GM23248 (cell line): ENCODE data around the gene CRELD1. TPM values are rescaled to one million over a fixed set of nuclear protein-coding genes. Genes with fewer than 3 reads are reported as not detected.
A peak's percentile ranks its signal among the peaks of the same experiment; 100 is the strongest.

Experiments
- DNase-seq: peaks from one replicate; pipeline ENCODE4 v3.0.0-alpha.2; 2015
- H2AFZ ChIP-seq: fragments of 200-600 bp; sonication (generic); 2 replicates; pipeline ENCODE4 v1.6.1; 2016; ENCODE audit warnings: antibody characterized with exemption
- H3F3A ChIP-seq: fragments of 200-600 bp; sonication (generic); 2 replicates; pipeline ENCODE4 v1.6.1; 2016; ENCODE audit warnings: mild to moderate bottlenecking, antibody characterized with exemption, mixed run types; ENCODE audit not compliant: insufficient read depth
- H3K27ac ChIP-seq: fragments of 200-600 bp; sonication (generic); 2 replicates; pipeline ENCODE4 v1.5.1; 2016; ENCODE audit warnings: mild to moderate bottlenecking
- H3K27me3 ChIP-seq: fragments of 200-600 bp; sonication (generic); replicated peaks from 2 replicates; pipeline ENCODE4 v1.6.1; 2016; ENCODE audit warnings: mild to moderate bottlenecking; ENCODE audit not compliant: insufficient read depth
- H3K36me3 ChIP-seq: fragments of 200-600 bp; sonication (generic); 2 replicates; pipeline ENCODE4 v1.6.1; 2016; ENCODE audit warnings: low read depth, mild to moderate bottlenecking
- H3K4me1 ChIP-seq: fragments of 200-600 bp; sonication (generic); 2 replicates; pipeline ENCODE4 v1.6.1; 2016; ENCODE audit warnings: mild to moderate bottlenecking; ENCODE audit not compliant: insufficient read depth
- H3K4me2 ChIP-seq: fragments of 200-600 bp; sonication (generic); one replicate; pipeline ENCODE4 v1.6.1; 2016; ENCODE audit warnings: mild to moderate bottlenecking; ENCODE audit not compliant: unreplicated experiment
- H3K4me3 ChIP-seq: fragments of 200-600 bp; sonication (generic); 2 replicates; pipeline ENCODE4 v1.5.1; 2016; ENCODE audit warnings: mild to moderate bottlenecking
- H3K79me2 ChIP-seq: fragments of 200-600 bp; sonication (generic); 2 replicates; pipeline ENCODE4 v1.6.1; 2016; ENCODE audit warnings: mild to moderate bottlenecking; ENCODE audit not compliant: insufficient read depth
- H3K9ac ChIP-seq: fragments of 200-600 bp; sonication (generic); 2 replicates; pipeline ENCODE4 v1.6.1; 2016; ENCODE audit warnings: mild to moderate bottlenecking
- H3K9me2 ChIP-seq: fragments of 200-600 bp; sonication (generic); 2 replicates; pipeline ENCODE4 v1.6.1; 2016; ENCODE audit warnings: mixed run types, mild to moderate bottlenecking, moderate library complexity; ENCODE audit not compliant: insufficient read depth
- H3K9me3 ChIP-seq: fragments of 200-600 bp; sonication (generic); one replicate; pipeline ENCODE4 v1.6.1; 2017; ENCODE audit warnings: low read depth
- H4K20me1 ChIP-seq: fragments of 200-600 bp; sonication (generic); 2 replicates; pipeline ENCODE4 v1.6.0; 2016; ENCODE audit not compliant: insufficient read depth
- EZH2 ChIP-seq: fragments of 200-600 bp; sonication (generic); IDR thresholded peaks from 2 replicates; pipeline ENCODE4 v1.6.1; 2018; ENCODE audit warnings: antibody characterized with exemption, mild to moderate bottlenecking; ENCODE audit not compliant: insufficient read depth, poor library complexity, severe bottlenecking
- EZH2phosphoT487 ChIP-seq: fragments of 200-600 bp; sonication (generic); IDR thresholded peaks from 2 replicates; pipeline ENCODE4 v1.6.1; 2018; ENCODE audit warnings: antibody characterized with exemption, moderate library complexity, mild to moderate bottlenecking, low read depth; ENCODE audit not compliant: insufficient read depth
- WGBS, 2 experiments: methylation state at CpG; one replicate each; pipeline ENCODE4 v1.1.6; 2015 to 2017; ENCODE audit warnings: low lambda C conversion rate in 2 of 2, low coverage in 1 of 2; ENCODE audit errors: missing lambda C conversion rate in 2 of 2; 5-methylcytosine and 5-hydroxymethylcytosine counted together
- in situ Hi-C: fragments of 300-500 bp; cut with MboI; formaldehyde crosslinking; loops from 2 replicates; pipeline ENCODE4 v1.15.0; 2020
- polyA plus RNA-seq: library from polyadenylated mRNA; unstranded; fragments of >200 nt; fragmentation: Nextera tagmentation; extraction: Ambion mirVana; gene quantifications from 2 replicates; pipeline ENCODE4 v1.2.1, GENCODE V29; 2016
- total RNA-seq: library from RNA; depleted of rRNA; stranded (reverse); fragments of >200 nt; shearing (Covaris generic); gene quantifications from 2 replicates; pipeline ENCODE4 v1.2.3, GENCODE V29; 2014

The CRELD1 gene
- total and polyA plus RNA-seq, 2 experiments from 2014 or later, result 18.2 to 19.9 TPM

DNA sequence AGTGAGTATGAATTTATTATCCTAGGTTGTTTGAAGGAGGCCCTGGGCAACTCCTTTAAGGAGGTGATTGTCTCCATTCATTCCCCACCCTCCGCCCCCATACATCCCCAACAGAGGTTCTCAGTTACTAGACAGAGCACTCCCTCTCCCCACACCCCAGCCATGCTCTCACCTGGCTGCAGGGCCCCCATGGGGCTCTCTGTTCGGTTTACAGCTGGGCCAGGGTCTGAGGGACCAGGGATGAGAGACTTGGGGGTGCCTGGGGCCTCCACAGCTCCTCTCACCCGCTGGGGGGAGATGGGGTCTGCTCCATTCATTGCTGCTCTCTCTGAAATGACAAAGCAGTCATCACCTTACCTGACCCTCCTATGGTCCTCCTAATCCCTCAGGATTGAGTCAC, 15.0 kb downstream of the CRELD1 start:
- Histone ChIP-seq H3F3A (no peaks in the 10 kb centered on the region; the same call in 1 of the 2 replicates), H3K9me3 (no peaks in the 10 kb centered on the region), H3K9ac (no peak overlapping the region), H3K27ac (no peak overlapping the region), H3K4me3 (no peak overlapping the region), H4K20me1 (no peaks in the 10 kb centered on the region), H3K79me2 (no peaks in the 10 kb centered on the region), H3K4me1 (no peaks in the 10 kb centered on the region), H2AFZ (no peak overlapping the region), H3K4me2 (no peak overlapping the region), H3K9me2 (no peaks in the 10 kb centered on the region), H3K36me3 (no peaks in the 10 kb centered on the region), H3K27me3 (no peaks in the 10 kb centered on the region)
- TF ChIP-seq EZH2 (no peak), EZH2phosphoT487 (no peak)
- in situ Hi-C loops, result no loop called here
- DNase-seq, result no peak
- WGBS, 2 experiments, result 79 to 87% methylated on average over 3 of the region's 3 CpGs

GRCh38 chr3:9949115-9949514, 15.5 kb downstream of the CRELD1 start:
- H2AFZ ChIP-seq, result no peak overlapping the region
- no peaks in the 10 kb centered on the region for H3K9me2 ChIP-seq
- 91 to 96% methylated on average over 6 to 7 of the region's 7 CpGs for WGBS, 2 experiments
- no peaks in the 10 kb centered on the region for H3K36me3 ChIP-seq
- no peaks in the 10 kb centered on the region; the same call in 1 of the 2 replicates for H3F3A ChIP-seq
- in situ Hi-C loops, result no loop called here
- TF ChIP-seq EZH2phosphoT487, result no peak
- no peak for TF ChIP-seq EZH2
- DNase-seq, result no peak
- H3K9ac ChIP-seq, result no peak overlapping the region
- no peaks in the 10 kb centered on the region for H3K79me2 ChIP-seq
- H4K20me1 ChIP-seq, result no peaks in the 10 kb centered on the region
- no peaks in the 10 kb centered on the region for H3K9me3 ChIP-seq
- no peaks in the 10 kb centered on the region for H3K27me3 ChIP-seq
- H3K4me3 ChIP-seq, result no peak overlapping the region
- no peak overlapping the region for H3K27ac ChIP-seq
- no peaks in the 10 kb centered on the region for H3K4me1 ChIP-seq
- H3K4me2 ChIP-seq, result no peak overlapping the region

GRCh38 chr3:9949626-9950025, 16.0 kb downstream of the CRELD1 start:
- H3K36me3 ChIP-seq, result no peaks in the 10 kb centered on the region
- H3K4me3 ChIP-seq, result no peak overlapping the region
- no peak overlapping the region for H3K4me2 ChIP-seq
- no peak for DNase-seq
- no peak overlapping the region for H3K9ac ChIP-seq
- H3K27ac ChIP-seq, result no peak overlapping the region
- H3K9me3 ChIP-seq, result no peaks in the 10 kb centered on the region
- no peak overlapping the region for H2AFZ ChIP-seq
- no peak for TF ChIP-seq EZH2phosphoT487
- no peak for TF ChIP-seq EZH2
- no peaks in the 10 kb centered on the region for H3K9me2 ChIP-seq
- WGBS, 2 experiments, result 77 to 81% methylated on average over 9 of the region's 9 CpGs
- no peaks in the 10 kb centered on the region for H3K79me2 ChIP-seq
- H3K4me1 ChIP-seq, result no peaks in the 10 kb centered on the region
- no peaks in the 10 kb centered on the region for H3K27me3 ChIP-seq
- no peaks in the 10 kb centered on the region for H4K20me1 ChIP-seq
- in situ Hi-C loops, result no loop called here
- no peaks in the 10 kb centered on the region; the same call in 1 of the 2 replicates for H3F3A ChIP-seq

DNA sequence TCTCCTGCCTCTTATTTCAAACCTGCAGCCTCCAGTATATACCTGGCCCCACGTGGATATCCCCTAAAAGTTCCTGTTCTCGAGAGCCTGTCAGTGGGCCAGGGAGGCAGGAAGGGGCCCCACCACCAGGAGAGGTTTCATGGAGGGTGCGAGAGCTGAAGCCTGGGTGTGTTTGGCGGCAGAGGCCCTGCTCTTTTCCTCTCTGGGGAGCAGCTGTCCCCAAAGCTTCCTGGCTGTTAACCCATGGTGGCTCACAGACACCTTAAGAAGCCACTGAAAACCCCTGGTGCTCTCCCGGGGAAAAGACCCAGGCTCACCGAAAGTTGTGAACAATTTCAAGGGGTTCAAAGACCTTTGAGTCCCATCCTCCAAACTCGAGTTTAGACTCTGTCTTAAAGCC, 17.5 kb downstream of the CRELD1 start:
- Histone ChIP-seq H3K27me3 (no peaks in the 10 kb centered on the region), H4K20me1 (no peaks in the 10 kb centered on the region), H2AFZ (no peak overlapping the region), H3F3A (0 out of 2 replicates have a peak, but pooled peaks cover 3% of the 10 kb centered on the region), H3K9ac (no peak overlapping the region), H3K9me2 (no peaks in the 10 kb centered on the region), H3K36me3 (no peaks in the 10 kb centered on the region), H3K79me2 (no peaks in the 10 kb centered on the region), H3K4me3 (no peak overlapping the region), H3K27ac (no peak overlapping the region), H3K4me1 (no peaks in the 10 kb centered on the region), H3K4me2 (no peak overlapping the region), H3K9me3 (no peaks in the 10 kb centered on the region)
- DNase-seq, result no peak
- TF ChIP-seq EZH2phosphoT487 (no peak), EZH2 (no peak)
- 48 to 63% methylated on average over 7 of the region's 7 CpGs for WGBS, 2 experiments
- in situ Hi-C loops, result no loop called here

- peak overlapping the region; percentile 47 for H3K9ac ChIP-seq
- H3K27me3 ChIP-seq, result no peaks in the 10 kb centered on the region
- no peaks in the 10 kb centered on the region for H3K36me3 ChIP-seq
- H3K27ac ChIP-seq, result no peak overlapping the region
- no peaks in the 10 kb centered on the region for H3K9me2 ChIP-seq
- H3K4me2 ChIP-seq, result peak overlapping the region; percentile 82
- peak; percentile 19 for DNase-seq
- WGBS, 2 experiments, result 41 to 46% methylated on average over 10 of the region's 10 CpGs
- TF ChIP-seq EZH2 (no peak), EZH2phosphoT487 (no peak)
- H3K4me3 ChIP-seq, result peak overlapping the region; percentile 74
- H3K9me3 ChIP-seq, result no peaks in the 10 kb centered on the region
- H3K79me2 ChIP-seq, result no peaks in the 10 kb centered on the region
- peak overlapping the region; percentile 70 for H2AFZ ChIP-seq
- no peaks in the 10 kb centered on the region for H4K20me1 ChIP-seq
- in situ Hi-C loops, result no loop called here
- 0 out of 2 replicates have a peak, but pooled peaks cover 7% of the 10 kb centered on the region for H3F3A ChIP-seq
- H3K4me1 ChIP-seq, result no peaks in the 10 kb centered on the region
Observed at GRCh38 chr3:9951598-9951961, 17.9 kb downstream of the CRELD1 start.
